ENCODE results near the gene SMPDL3A.

DNA sequence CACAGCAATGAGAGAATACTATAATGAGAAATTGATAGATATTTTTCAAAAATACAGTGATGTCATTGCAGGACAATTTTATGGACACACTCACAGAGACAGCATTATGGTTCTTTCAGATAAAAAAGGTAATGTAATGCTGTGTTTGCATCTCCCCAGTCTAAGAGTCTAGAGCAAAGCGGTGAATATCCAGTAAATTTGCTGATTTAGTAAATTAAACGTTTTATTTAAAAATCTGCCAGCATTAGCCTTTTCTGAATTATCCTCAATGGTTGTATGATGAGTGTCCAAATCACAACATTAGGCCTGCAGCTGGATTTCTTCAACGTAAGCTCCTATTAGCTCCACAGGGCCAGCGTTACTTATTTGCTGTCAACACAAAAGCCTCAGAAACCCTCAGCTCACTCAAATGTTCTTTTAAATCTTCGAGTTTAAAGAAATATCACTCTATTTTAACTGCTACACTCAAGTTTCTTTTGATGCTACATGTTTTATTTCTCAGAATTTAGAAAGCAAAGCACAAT lies 16.0 kb downstream of the SMPDL3A start:
- no peak for TF ChIP-seq CTCF (IDR thresholded peaks at IDR 0.05)
- TF ChIP-seq POLR2A (IDR thresholded peaks at IDR 0.05) = no peak
